MM.1S (cell line): ENCODE results near the gene DHRSX.

Experiments used
- CTCF ChIP-seq: fragments of 300-600 bp; sonication (generic); IDR thresholded peaks from 2 replicates; pipeline ENCODE4 v1.5.1; 2016; ENCODE audit warnings: antibody characterized with exemption, low read length, mixed read lengths
- EZH2 ChIP-seq: fragments of 300-600 bp; sonication (generic); optimal IDR thresholded peaks from 2 replicates; pipeline ENCODE3; 2017; ENCODE audit warnings: low read depth, mild to moderate bottlenecking, antibody characterized with exemption, low read length, mixed read lengths
- EZH2phosphoT487 ChIP-seq: fragments of 300-600 bp; sonication (generic); IDR thresholded peaks from 2 replicates; pipeline ENCODE4 v1.6.1; 2018; ENCODE audit warnings: antibody characterized with exemption, low read length

GRCh38 chrX:2483398-2484060 lies 17.2 kb downstream of the DHRSX start:
- TF ChIP-seq EZH2 (no peak), CTCF (no peak), EZH2phosphoT487 (no peak)
